Measurements from ENCODE around the gene SPOCK3.
"Not testable (repeated sequence)": the region's sequence is repeated elsewhere in the genome, so short reads cannot be mapped to it uniquely, and the experiment has no call there.

SPOCK3 gene

GRCh38 chr4:167234316-167234881 is at the start of gene SPOCK3:
Gene SPOCK3 (minus strand): TSS chr4:167234494.
- TF ChIP-seq YY1 (IDR thresholded peaks at IDR 0.05; ENCODE audit: insufficient read depth, insufficient read length) (no peak), ZNF274 (IDR thresholded peaks at IDR 0.05; ENCODE audit: low read depth, low read length) (no peak), SUZ12 (IDR thresholded peaks at IDR 0.05; ENCODE audit: extremely low read depth, insufficient read depth, insufficient read length) (no peak)
- Histone ChIP-seq H3K4me3 (ENCODE audit: insufficient read length, low read depth) (peak within 1 kb of the TSS; percentile 77), H3K4me1 (ENCODE audit: insufficient read depth, insufficient read length) (peaks cover 1% of the 10 kb centered on the region), H3K9ac (ENCODE audit: insufficient read length, low read depth) (peak within 1 kb of the TSS; percentile 50), H3K27me3 (ENCODE audit: insufficient read depth, insufficient read length) (peaks cover 38% of the 10 kb centered on the region), H3K9me3 (ENCODE audit: insufficient read depth, low read length) (no peaks in the 10 kb centered on the region), H3K36me3 (ENCODE audit: insufficient read depth, insufficient read length, low read length) (no peaks in the 10 kb centered on the region)
- DNase-seq (ENCODE audit: low read depth, low spot score): no peak

GRCh38 chr4:167282171-167282864 is 48.0 kb upstream of the SPOCK3 start:
- Histone ChIP-seq H3K4me3 (ENCODE audit: insufficient read length, low read depth) (no peak overlapping the region), H3K27me3 (ENCODE audit: insufficient read depth, insufficient read length) (no peaks in the 10 kb centered on the region), H3K9me3 (ENCODE audit: insufficient read depth, low read length) (no peaks in the 10 kb centered on the region), H3K9ac (ENCODE audit: insufficient read length, low read depth) (no peak overlapping the region), H3K36me3 (ENCODE audit: insufficient read depth, insufficient read length, low read length) (no peaks in the 10 kb centered on the region), H3K4me1 (ENCODE audit: insufficient read depth, insufficient read length) (no peaks in the 10 kb centered on the region)
- no peak for DNase-seq (ENCODE audit: low read depth, low spot score)
- no peak for TF ChIP-seq YY1 (IDR thresholded peaks at IDR 0.05; ENCODE audit: insufficient read depth, insufficient read length)
- no peak for TF ChIP-seq ZNF274 (IDR thresholded peaks at IDR 0.05; ENCODE audit: low read depth, low read length)
- TF ChIP-seq SUZ12 (IDR thresholded peaks at IDR 0.05; ENCODE audit: extremely low read depth, insufficient read depth, insufficient read length): no peak

- H3K27me3 ChIP-seq (ENCODE audit: insufficient read depth, insufficient read length); H3K4me1 ChIP-seq (ENCODE audit: insufficient read depth, insufficient read length); H3K9me3 ChIP-seq (ENCODE audit: insufficient read depth, low read length); H3K9ac ChIP-seq (ENCODE audit: insufficient read length, low read depth); H3K4me3 ChIP-seq (ENCODE audit: insufficient read length, low read depth); H3K36me3 ChIP-seq (ENCODE audit: insufficient read depth, insufficient read length, low read length); DNase-seq (ENCODE audit: low read depth, low spot score): not testable (repeated sequence)
These were observed 47.3 kb upstream of the SPOCK3 start for GRCh38 chr4:167281545-167281944.

- Histone ChIP-seq H3K9ac (ENCODE audit: insufficient read length, low read depth) (no peak overlapping the region), H3K36me3 (ENCODE audit: insufficient read depth, insufficient read length, low read length) (no peaks in the 10 kb centered on the region), H3K9me3 (ENCODE audit: insufficient read depth, low read length) (no peaks in the 10 kb centered on the region), H3K4me3 (ENCODE audit: insufficient read length, low read depth) (no peak overlapping the region), H3K27me3 (ENCODE audit: insufficient read depth, insufficient read length) (no peaks in the 10 kb centered on the region), H3K4me1 (ENCODE audit: insufficient read depth, insufficient read length) (no peaks in the 10 kb centered on the region)
- no peak for TF ChIP-seq SUZ12 (IDR thresholded peaks at IDR 0.05; ENCODE audit: extremely low read depth, insufficient read depth, insufficient read length)
- TF ChIP-seq YY1 (IDR thresholded peaks at IDR 0.05; ENCODE audit: insufficient read depth, insufficient read length): no peak
- TF ChIP-seq ZNF274 (IDR thresholded peaks at IDR 0.05; ENCODE audit: low read depth, low read length): no peak
- DNase-seq (ENCODE audit: low read depth, low spot score): no peak
These were observed 40.1 kb upstream of the SPOCK3 start for GRCh38 chr4:167274351-167274750.

GRCh38 chr4:167265231-167265630 is 30.9 kb upstream of the SPOCK3 start:
- Histone ChIP-seq H3K9me3 (ENCODE audit: insufficient read depth, low read length) (no peaks in the 10 kb centered on the region), H3K9ac (ENCODE audit: insufficient read length, low read depth) (no peak overlapping the region), H3K27me3 (ENCODE audit: insufficient read depth, insufficient read length) (no peaks in the 10 kb centered on the region), H3K4me1 (ENCODE audit: insufficient read depth, insufficient read length) (no peaks in the 10 kb centered on the region), H3K36me3 (ENCODE audit: insufficient read depth, insufficient read length, low read length) (no peaks in the 10 kb centered on the region), H3K4me3 (ENCODE audit: insufficient read length, low read depth) (no peak overlapping the region)
- no peak for TF ChIP-seq SUZ12 (IDR thresholded peaks at IDR 0.05; ENCODE audit: extremely low read depth, insufficient read depth, insufficient read length)
- TF ChIP-seq YY1 (IDR thresholded peaks at IDR 0.05; ENCODE audit: insufficient read depth, insufficient read length): no peak
- TF ChIP-seq ZNF274 (IDR thresholded peaks at IDR 0.05; ENCODE audit: low read depth, low read length): no peak
- DNase-seq (ENCODE audit: low read depth, low spot score): no peak

- no peaks in the 10 kb centered on the region for H3K36me3 ChIP-seq (ENCODE audit: insufficient read depth, insufficient read length, low read length)
- H3K9me3 ChIP-seq (ENCODE audit: insufficient read depth, low read length): no peaks in the 10 kb centered on the region
- no peaks in the 10 kb centered on the region for H3K4me1 ChIP-seq (ENCODE audit: insufficient read depth, insufficient read length)
- H3K4me3 ChIP-seq (ENCODE audit: insufficient read length, low read depth): no peak overlapping the region
- no peaks in the 10 kb centered on the region for H3K27me3 ChIP-seq (ENCODE audit: insufficient read depth, insufficient read length)
- no peak for DNase-seq (ENCODE audit: low read depth, low spot score)
- H3K9ac ChIP-seq (ENCODE audit: insufficient read length, low read depth): no peak overlapping the region
- TF ChIP-seq SUZ12 (IDR thresholded peaks at IDR 0.05; ENCODE audit: extremely low read depth, insufficient read depth, insufficient read length) (no peak), ZNF274 (IDR thresholded peaks at IDR 0.05; ENCODE audit: low read depth, low read length) (no peak), YY1 (IDR thresholded peaks at IDR 0.05; ENCODE audit: insufficient read depth, insufficient read length) (no peak)
These were observed 14.0 kb upstream of the SPOCK3 start for GRCh38 chr4:167248271-167248670.

- Histone ChIP-seq H3K4me1 (ENCODE audit: insufficient read depth, insufficient read length) (no peaks in the 10 kb centered on the region), H3K9ac (ENCODE audit: insufficient read length, low read depth) (no peak overlapping the region), H3K36me3 (ENCODE audit: insufficient read depth, insufficient read length, low read length) (no peaks in the 10 kb centered on the region), H3K9me3 (ENCODE audit: insufficient read depth, low read length) (no peaks in the 10 kb centered on the region), H3K27me3 (ENCODE audit: insufficient read depth, insufficient read length) (peaks cover 16% of the 10 kb centered on the region), H3K4me3 (ENCODE audit: insufficient read length, low read depth) (no peak overlapping the region)
- TF ChIP-seq YY1 (IDR thresholded peaks at IDR 0.05; ENCODE audit: insufficient read depth, insufficient read length): no peak
- no peak for TF ChIP-seq ZNF274 (IDR thresholded peaks at IDR 0.05; ENCODE audit: low read depth, low read length)
- no peak for TF ChIP-seq SUZ12 (IDR thresholded peaks at IDR 0.05; ENCODE audit: extremely low read depth, insufficient read depth, insufficient read length)
- DNase-seq (ENCODE audit: low read depth, low spot score): no peak
These were observed 5.3 kb upstream of the SPOCK3 start for GRCh38 chr4:167239627-167240026.

All from NT2/D1 (cell line).